RWPE1 (cell line): Measurements from ENCODE around the gene MLXIP.
A peak's percentile ranks its signal among the peaks of the same experiment; 100 is the strongest.

Source experiments
- CTCF ChIA-PET: fragments of 350-600 bp; sonication (Branson Sonifier 250); formaldehyde crosslinking; extraction: SDS; loops from one replicate; lab custom pipeline; 2021; lab: Yijun Ruan, JAX
- POLR2A ChIA-PET: fragments of 400-600 bp; formaldehyde crosslinking; extraction: SDS; loops from one replicate; lab custom pipeline; 2020; ENCODE audit warnings: antibody characterized with exemption; ENCODE audit not compliant: low non-redundant PET; lab: Yijun Ruan, JAX
- DNase-seq: peaks from one replicate; pipeline ENCODE4 v3.0.0; 2012; ENCODE audit warnings: low spot score
- H3K27ac ChIP-seq: fragments of 450-650 bp; 2 replicates; pipeline ENCODE4 v1.5.1; 2017
- CTCF ChIP-seq: fragments of 450-650 bp; conservative IDR thresholded peaks from 2 replicates; pipeline ENCODE4 v1.5.1; 2017; ENCODE audit warnings: low read depth, mild to moderate bottlenecking

The MLXIP gene

DNA sequence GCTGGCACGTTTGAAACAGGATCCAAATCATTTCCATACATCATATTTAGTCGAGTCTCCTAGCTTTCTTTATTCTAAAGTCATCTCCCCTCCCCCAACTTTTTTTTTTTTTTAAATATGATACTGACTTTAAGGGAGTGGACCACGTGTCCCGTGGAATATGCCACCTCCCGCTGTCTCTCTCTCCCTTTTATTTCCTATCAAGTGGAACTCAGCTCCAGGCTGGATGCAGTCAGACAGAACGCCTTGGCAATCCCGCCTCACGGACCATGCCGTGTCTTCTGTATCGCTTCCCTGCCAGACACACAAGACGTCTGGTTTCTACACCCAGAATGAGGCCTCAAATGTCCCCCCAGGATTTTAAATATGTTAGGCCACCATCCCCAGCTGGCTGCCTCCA lies 35.6 kb upstream of the MLXIP start:
- CTCF ChIA-PET, result interaction anchor here (0.6 kb wide), 1 partner anchor 93 kb away, joined by 3 read pairs; no protein-coding TSS in a partner anchor
- H3K27ac ChIP-seq, result no peak overlapping the region
- no peak for TF ChIP-seq CTCF
- POLR2A ChIA-PET, result no interaction called here
- no peak for DNase-seq

DNA sequence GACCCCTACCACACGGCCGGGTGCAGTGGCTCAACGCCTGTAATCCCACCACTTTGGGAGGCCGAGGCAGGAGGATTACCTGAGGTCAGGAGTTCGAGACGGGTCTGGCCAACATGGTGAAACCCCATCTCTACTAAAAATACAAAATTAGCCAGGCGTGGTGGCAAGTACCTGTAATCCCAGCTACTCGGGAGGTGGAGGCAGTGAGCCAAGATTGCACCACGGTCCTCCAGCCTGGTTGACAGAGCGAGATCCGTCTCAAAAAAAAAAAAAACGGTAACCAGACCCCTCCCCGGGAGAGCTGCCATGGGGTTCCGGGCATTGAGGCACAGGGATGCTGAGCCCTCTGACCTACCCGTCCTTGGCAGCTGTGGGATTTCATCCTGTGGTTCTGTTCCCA lies 35.1 kb upstream of the MLXIP start:
- POLR2A ChIA-PET, result no interaction called here
- no peak for DNase-seq
- TF ChIP-seq CTCF, result no peak
- H3K27ac ChIP-seq, result no peak overlapping the region
- CTCF ChIA-PET, result no interaction called here

- DNase-seq, result no peak
- CTCF ChIA-PET, result no interaction called here
These were observed 33.3 kb upstream of the MLXIP start for GRCh38 chr12:122045262-122045661.

GRCh38 chr12:122046145-122046544 lies 32.4 kb upstream of the MLXIP start:
- DNase-seq, result no peak
- ChIA-PET POLR2A (no interaction called here), CTCF (interaction anchor here (0.6 to 1.1 kb wide), 2 partner anchors 15 to 57 kb away, joined by 5 to 6 read pairs; no protein-coding TSS in a partner anchor)
- TF ChIP-seq CTCF, result no peak
- 0 out of 2 replicates have a peak overlapping the region, but pooled peaks have one; percentile 23 for H3K27ac ChIP-seq

More at GRCh38 chr12:122045262-122045661, 33.3 kb upstream of the MLXIP start:
- POLR2A ChIA-PET, result no interaction called here
- peak overlapping the region; percentile 15; the same call in 1 of the 2 replicates for H3K27ac ChIP-seq
- TF ChIP-seq CTCF, result no peak

GRCh38 chr12:122048151-122048550 lies 30.4 kb upstream of the MLXIP start:
- CTCF ChIA-PET, result interaction anchor here (0.6 kb wide), 1 partner anchor 15 kb away, joined by 7 read pairs; no protein-coding TSS in a partner anchor
- POLR2A ChIA-PET, result no interaction called here
- H3K27ac ChIP-seq, result peak overlapping the region; percentile 25
- no peak for DNase-seq
- no peak for TF ChIP-seq CTCF

GRCh38 chr12:122049827-122050226 lies 28.7 kb upstream of the MLXIP start:
- TF ChIP-seq CTCF, result no peak
- ChIA-PET POLR2A (no interaction called here), CTCF (interaction anchor here (0.6 kb wide), 1 partner anchor 1389 kb away, joined by 3 read pairs; no protein-coding TSS in a partner anchor)
- peak overlapping the region; percentile 53 for H3K27ac ChIP-seq
- DNase-seq, result no peak
